Endodermal cell (in vitro differentiated cells): ENCODE measurements around the gene NIPBL. TPM values are rescaled to one million over a fixed set of nuclear protein-coding genes. Genes with fewer than 3 reads are reported as not detected.

Experiments used
- DNase-seq: peaks from one replicate; pipeline ENCODE4 v3.0.0-alpha.2; 2017
- H3K27ac ChIP-seq: 2 replicates; pipeline ENCODE4 v1.5.1; 2013; ENCODE audit warnings: mild to moderate bottlenecking, low read depth, low read length, moderate library complexity
- H3K27me3 ChIP-seq: 2 replicates; pipeline ENCODE4 v1.6.1; 2013; ENCODE audit warnings: mild to moderate bottlenecking, low read length, moderate library complexity; ENCODE audit not compliant: insufficient read depth, control insufficient read depth, poor library complexity, severe bottlenecking
- H3K36me3 ChIP-seq: 2 replicates; pipeline ENCODE4 v1.7.0; 2013; ENCODE audit warnings: mild to moderate bottlenecking, low read length, moderate library complexity; ENCODE audit not compliant: control insufficient read depth, insufficient read depth
- H3K4me1 ChIP-seq: one replicate; pipeline ENCODE4 v1.7.0; 2013; ENCODE audit warnings: low read length; ENCODE audit not compliant: control insufficient read depth, insufficient read depth
- H3K4me3 ChIP-seq: 2 replicates; pipeline ENCODE4 v1.5.1; 2013; ENCODE audit warnings: mild to moderate bottlenecking, low read length, moderate library complexity
- H3K9ac ChIP-seq: 2 replicates; pipeline ENCODE4 v1.6.1; 2013; ENCODE audit warnings: mild to moderate bottlenecking, low read length, moderate library complexity; ENCODE audit not compliant: poor library complexity, severe bottlenecking; ENCODE audit errors: extremely low read depth
- H3K9me3 ChIP-seq: 2 replicates; pipeline ENCODE4 v1.6.1; 2013; ENCODE audit warnings: mild to moderate bottlenecking, low read length, moderate library complexity; ENCODE audit not compliant: control insufficient read depth
- H3K27ac Mint-ChIP-seq: 2 replicates; pipeline ENCODE4 v1.8.0; 2020; ENCODE audit warnings: mixed read lengths
- H3K27me3 Mint-ChIP-seq: 2 replicates; pipeline ENCODE4 v1.8.0; 2021; ENCODE audit warnings: mild to moderate bottlenecking, mixed read lengths; ENCODE audit not compliant: insufficient read depth
- H3K36me3 Mint-ChIP-seq: 2 replicates; pipeline ENCODE4 v1.8.0; 2020; ENCODE audit warnings: low read depth, mixed read lengths
- H3K4me1 Mint-ChIP-seq: 2 replicates; pipeline ENCODE4 v1.8.0; 2020; ENCODE audit warnings: mixed read lengths
- H3K4me3 Mint-ChIP-seq: 2 replicates; pipeline ENCODE4 v1.8.0; 2020; ENCODE audit warnings: mild to moderate bottlenecking, moderate library complexity, mixed read lengths
- H3K9me3 Mint-ChIP-seq: 2 replicates; pipeline ENCODE4 v1.8.0; 2020; ENCODE audit warnings: mild to moderate bottlenecking, mixed read lengths
- WGBS, 2 experiments: methylation state at CpG; one replicate each; pipeline versions ENCODE4 v1.1.5 to v1.1.7; 2013; ENCODE audit warnings: missing lambda C conversion rate in 2 of 2, mixed read lengths in 1 of 2; ENCODE audit not compliant: insufficient coverage in 1 of 2, insufficient read length in 1 of 2; 5-methylcytosine and 5-hydroxymethylcytosine counted together
- total RNA-seq, 2 donors: library from RNA; stranded (reverse); fragmentation: NEBNext Ultra II Directional in 1 of 2; extraction: Animal tissue kit (Norgen Biotek cat#: 25700) in 1 of 2; gene quantifications; 2 replicates in 1 of 2; 3 replicates in 1 of 2; pipeline ENCODE4 v1.2.1, GENCODE V29; 2021
- TF ChIP-seq, protein P1 (sequence below): fragments of 200-600 bp; sonication (generic); conservative IDR thresholded peaks from 2 replicates; pipeline ENCODE4 v1.5.0; 2021; ENCODE audit warnings: antibody characterized with exemption, mild to moderate bottlenecking

The NIPBL gene
- total RNA-seq, 2 donors from 2014 or later, result 63.3 to 65.8 TPM

DNA sequence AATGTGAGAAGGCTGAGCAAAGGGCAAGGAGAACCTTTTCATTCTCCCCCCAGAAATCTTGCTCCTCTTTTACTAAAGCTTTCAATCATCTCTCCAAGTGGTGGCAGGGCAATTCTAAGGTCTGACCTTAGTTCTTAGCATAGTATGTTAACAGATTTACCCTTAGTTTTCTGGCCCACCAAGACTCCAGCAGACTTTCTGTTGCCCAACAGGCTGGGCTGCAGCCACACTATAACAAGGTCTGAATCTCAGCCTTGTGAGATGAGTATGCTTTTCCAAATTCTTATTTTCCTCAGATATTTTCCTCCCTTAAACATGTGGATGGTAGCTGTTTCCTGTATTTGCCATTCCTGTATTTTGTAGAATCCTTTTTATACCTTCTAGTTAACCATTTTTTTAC lies 69.5 kb downstream of the NIPBL start:
- H3K4me3 ChIP-seq, result no peak overlapping the region
- Mint-ChIP-seq H3K4me3 (no peak overlapping the region), H3K27ac (no peak overlapping the region), H3K27me3 (no peaks in the 10 kb centered on the region), H3K4me1 (peaks cover 9% of the 10 kb centered on the region), H3K9me3 (no peaks in the 10 kb centered on the region), H3K36me3 (no peaks in the 10 kb centered on the region)
- no peak for DNase-seq
- no peaks in the 10 kb centered on the region for H3K36me3 ChIP-seq
- H3K9me3 ChIP-seq, result no peaks in the 10 kb centered on the region
- no peaks in the 10 kb centered on the region for H3K27me3 ChIP-seq
- H3K9ac ChIP-seq, result no peak overlapping the region
- TF ChIP-seq, protein P1, sequence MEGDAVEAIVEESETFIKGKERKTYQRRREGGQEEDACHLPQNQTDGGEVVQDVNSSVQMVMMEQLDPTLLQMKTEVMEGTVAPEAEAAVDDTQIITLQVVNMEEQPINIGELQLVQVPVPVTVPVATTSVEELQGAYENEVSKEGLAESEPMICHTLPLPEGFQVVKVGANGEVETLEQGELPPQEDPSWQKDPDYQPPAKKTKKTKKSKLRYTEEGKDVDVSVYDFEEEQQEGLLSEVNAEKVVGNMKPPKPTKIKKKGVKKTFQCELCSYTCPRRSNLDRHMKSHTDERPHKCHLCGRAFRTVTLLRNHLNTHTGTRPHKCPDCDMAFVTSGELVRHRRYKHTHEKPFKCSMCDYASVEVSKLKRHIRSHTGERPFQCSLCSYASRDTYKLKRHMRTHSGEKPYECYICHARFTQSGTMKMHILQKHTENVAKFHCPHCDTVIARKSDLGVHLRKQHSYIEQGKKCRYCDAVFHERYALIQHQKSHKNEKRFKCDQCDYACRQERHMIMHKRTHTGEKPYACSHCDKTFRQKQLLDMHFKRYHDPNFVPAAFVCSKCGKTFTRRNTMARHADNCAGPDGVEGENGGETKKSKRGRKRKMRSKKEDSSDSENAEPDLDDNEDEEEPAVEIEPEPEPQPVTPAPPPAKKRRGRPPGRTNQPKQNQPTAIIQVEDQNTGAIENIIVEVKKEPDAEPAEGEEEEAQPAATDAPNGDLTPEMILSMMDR, result no peak
- H3K4me1 ChIP-seq, result no peaks in the 10 kb centered on the region
- H3K27ac ChIP-seq, result no peak overlapping the region

DNA sequence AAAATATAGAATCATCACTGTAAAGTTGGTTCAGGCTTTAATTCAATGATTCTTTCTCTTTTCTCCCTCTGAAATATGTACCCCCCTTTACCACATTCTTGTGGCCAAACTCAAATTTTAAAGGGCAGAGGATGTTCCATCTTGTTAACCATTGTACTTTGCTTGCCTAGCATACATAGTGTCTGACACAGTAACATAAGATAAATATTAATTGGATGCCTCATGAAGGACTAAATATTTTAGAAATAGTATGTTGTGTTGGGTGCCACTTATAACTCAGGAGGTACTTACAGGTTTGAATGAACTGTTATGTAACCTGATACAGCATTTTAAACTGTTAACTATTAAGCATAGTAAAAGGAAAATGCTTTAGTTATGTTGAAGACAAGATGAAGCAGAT lies 71.5 kb downstream of the NIPBL start:
- H3K27me3 Mint-ChIP-seq, result no peaks in the 10 kb centered on the region
- Histone ChIP-seq H3K36me3 (no peaks in the 10 kb centered on the region), H3K27ac (no peak overlapping the region), H3K9me3 (no peaks in the 10 kb centered on the region), H3K27me3 (no peaks in the 10 kb centered on the region), H3K4me3 (no peak overlapping the region), H3K9ac (no peak overlapping the region), H3K4me1 (no peaks in the 10 kb centered on the region)
- peaks cover 12% of the 10 kb centered on the region for H3K4me1 Mint-ChIP-seq
- TF ChIP-seq, protein P1, result no peak
- no peaks in the 10 kb centered on the region for H3K9me3 Mint-ChIP-seq
- no peak for DNase-seq
- no peak overlapping the region for H3K27ac Mint-ChIP-seq
- no peaks in the 10 kb centered on the region for H3K36me3 Mint-ChIP-seq
- H3K4me3 Mint-ChIP-seq, result no peak overlapping the region

DNA sequence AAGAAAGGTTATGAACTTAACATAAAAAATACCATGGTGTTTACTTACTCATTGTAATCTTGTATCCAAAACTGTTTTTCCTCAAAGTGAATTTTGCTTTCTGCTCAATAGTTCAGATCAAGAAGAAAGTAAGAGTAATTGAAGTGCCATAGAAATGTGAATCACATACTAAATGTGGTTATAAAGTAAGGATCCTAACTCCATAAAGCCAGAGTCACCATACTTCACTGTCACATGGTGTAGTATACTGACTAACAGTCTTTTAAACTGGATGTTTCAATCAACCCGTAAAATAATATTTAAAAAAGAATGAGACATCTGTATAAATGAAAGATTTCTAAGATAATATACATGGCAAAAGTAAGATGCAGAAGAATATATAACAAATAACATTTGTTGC lies 72.1 kb downstream of the NIPBL start:
- WGBS, 2 experiments, result no CpG with 5 or more reads among the region's 1 CpG
- Histone ChIP-seq H3K4me3 (no peak overlapping the region), H3K27me3 (no peaks in the 10 kb centered on the region), H3K9ac (no peak overlapping the region), H3K4me1 (no peaks in the 10 kb centered on the region), H3K9me3 (no peaks in the 10 kb centered on the region), H3K36me3 (no peaks in the 10 kb centered on the region), H3K27ac (no peak overlapping the region)
- no peak for DNase-seq
- TF ChIP-seq, protein P1, result no peak
- H3K4me1 Mint-ChIP-seq, result peaks cover 12% of the 10 kb centered on the region
- no peak overlapping the region for H3K4me3 Mint-ChIP-seq
- no peak overlapping the region for H3K27ac Mint-ChIP-seq
- no peaks in the 10 kb centered on the region for H3K27me3 Mint-ChIP-seq
- no peaks in the 10 kb centered on the region for H3K9me3 Mint-ChIP-seq
- H3K36me3 Mint-ChIP-seq, result no peaks in the 10 kb centered on the region
